A172 (cell line): Measurements from ENCODE around the gene PEPD. TPM values are rescaled to one million over a fixed set of nuclear protein-coding genes. Genes with fewer than 3 reads are reported as not detected.

Experiments used
- total RNA-seq: library from RNA; depleted of rRNA; stranded (reverse); fragments of >200 nt; shearing (Covaris generic); gene quantifications from 2 replicates; pipeline ENCODE4 v1.2.3, GENCODE V29; 2014; rRNA removed

Gene PEPD
- total RNA-seq, 1 experiment from 2014 or later: 72.3 TPM

Other genes with a start within 250 kb of the PEPD start
- 3.9 and 4.3 TPM in 2 replicates for gene CEBPA, start 219.3 kb downstream of the PEPD start, total RNA-seq
- 31.6 and 33.1 TPM in 2 replicates for gene CEBPG, start 148.1 kb downstream of the PEPD start, total RNA-seq
- not detected in 2 replicates for gene CHST8, start 100.2 kb upstream of the PEPD start, total RNA-seq